Omental fat pad (tissue), 4 donors: Measurements from ENCODE around the gene KRT23. TPM values are rescaled to one million over a fixed set of nuclear protein-coding genes. Genes with fewer than 3 reads are reported as not detected.
"Not testable (repeated sequence)": the region's sequence is repeated elsewhere in the genome, so short reads cannot be mapped to it uniquely, and the experiment has no call there.

Source experiments
- ATAC-seq: fragments of 150-250 bp; one replicate; pipeline ENCODE4 v1.9.1; 2016; ENCODE audit warnings: mild to moderate bottlenecking, moderate library complexity; ENCODE audit not compliant: low FRiP score
- DNase-seq: peaks from one replicate; pipeline ENCODE4 v3.0.0-alpha.2; 2019; ENCODE audit warnings: low spot score
- total RNA-seq, 4 donors: library from RNA; depleted of rRNA; stranded (reverse); fragments of >200 nt; gene quantifications; one replicate each; pipeline ENCODE4 v1.1.0, GENCODE V29; 2016
- TF ChIP-seq, protein P1 (sequence below), 3 donors: fragments of 450-650 bp; IDR thresholded peaks; one replicate each; pipeline ENCODE4 v1.5.1; 2016 to 2017; ENCODE audit warnings: antibody characterized with exemption in 3 of 3, mild to moderate bottlenecking in 3 of 3, moderate library complexity in 2 of 3

KRT23 gene
- total RNA-seq, 4 donors from 2014 or later: 4.3 TPM; not detected in 3

DNA sequence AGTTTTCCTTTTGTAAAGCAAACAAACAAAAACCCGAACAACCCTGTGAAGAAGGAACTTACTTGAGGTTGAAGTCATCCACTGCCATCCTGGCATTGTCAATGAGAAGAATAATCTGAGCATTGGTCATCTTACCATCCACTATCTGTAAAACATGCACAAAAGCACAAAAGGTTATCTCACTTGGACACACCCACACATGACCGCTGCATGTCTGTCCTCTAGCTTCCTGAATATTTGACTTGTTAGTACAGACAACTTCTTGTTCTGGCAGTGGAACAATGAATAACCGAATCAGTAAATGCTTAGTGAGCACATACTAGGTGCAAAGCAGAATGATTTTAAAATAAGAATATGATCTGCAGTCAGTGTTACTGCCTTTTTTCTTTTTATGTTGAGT, 6.1 kb downstream of the KRT23 start:
- ATAC-seq: no peak
- no peak for DNase-seq
- TF ChIP-seq, protein P1, sequence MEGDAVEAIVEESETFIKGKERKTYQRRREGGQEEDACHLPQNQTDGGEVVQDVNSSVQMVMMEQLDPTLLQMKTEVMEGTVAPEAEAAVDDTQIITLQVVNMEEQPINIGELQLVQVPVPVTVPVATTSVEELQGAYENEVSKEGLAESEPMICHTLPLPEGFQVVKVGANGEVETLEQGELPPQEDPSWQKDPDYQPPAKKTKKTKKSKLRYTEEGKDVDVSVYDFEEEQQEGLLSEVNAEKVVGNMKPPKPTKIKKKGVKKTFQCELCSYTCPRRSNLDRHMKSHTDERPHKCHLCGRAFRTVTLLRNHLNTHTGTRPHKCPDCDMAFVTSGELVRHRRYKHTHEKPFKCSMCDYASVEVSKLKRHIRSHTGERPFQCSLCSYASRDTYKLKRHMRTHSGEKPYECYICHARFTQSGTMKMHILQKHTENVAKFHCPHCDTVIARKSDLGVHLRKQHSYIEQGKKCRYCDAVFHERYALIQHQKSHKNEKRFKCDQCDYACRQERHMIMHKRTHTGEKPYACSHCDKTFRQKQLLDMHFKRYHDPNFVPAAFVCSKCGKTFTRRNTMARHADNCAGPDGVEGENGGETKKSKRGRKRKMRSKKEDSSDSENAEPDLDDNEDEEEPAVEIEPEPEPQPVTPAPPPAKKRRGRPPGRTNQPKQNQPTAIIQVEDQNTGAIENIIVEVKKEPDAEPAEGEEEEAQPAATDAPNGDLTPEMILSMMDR (IDR thresholded peaks at IDR 0.05): no peak

DNA sequence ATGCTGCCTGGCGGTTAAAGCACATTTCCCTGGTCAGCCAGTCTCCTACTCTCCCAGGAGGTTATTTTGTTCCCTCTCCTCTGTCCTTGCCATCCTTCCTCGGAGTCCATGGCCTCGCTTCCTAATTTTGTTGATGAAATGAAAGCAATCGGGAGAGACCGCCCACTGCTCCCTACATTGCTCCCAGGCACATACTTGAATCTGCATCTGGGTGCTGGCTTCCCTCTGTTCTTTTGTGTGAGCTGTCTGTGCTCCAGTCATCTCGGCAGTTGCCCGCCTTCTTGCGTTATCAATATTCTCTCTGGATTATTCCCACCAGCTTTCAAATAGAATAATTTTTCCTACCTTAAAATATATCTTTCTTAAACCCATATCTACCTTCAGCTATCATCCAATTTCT, 11.1 kb downstream of the KRT23 start:
- TF ChIP-seq, protein P1 (IDR thresholded peaks at IDR 0.05): no peak

DNA sequence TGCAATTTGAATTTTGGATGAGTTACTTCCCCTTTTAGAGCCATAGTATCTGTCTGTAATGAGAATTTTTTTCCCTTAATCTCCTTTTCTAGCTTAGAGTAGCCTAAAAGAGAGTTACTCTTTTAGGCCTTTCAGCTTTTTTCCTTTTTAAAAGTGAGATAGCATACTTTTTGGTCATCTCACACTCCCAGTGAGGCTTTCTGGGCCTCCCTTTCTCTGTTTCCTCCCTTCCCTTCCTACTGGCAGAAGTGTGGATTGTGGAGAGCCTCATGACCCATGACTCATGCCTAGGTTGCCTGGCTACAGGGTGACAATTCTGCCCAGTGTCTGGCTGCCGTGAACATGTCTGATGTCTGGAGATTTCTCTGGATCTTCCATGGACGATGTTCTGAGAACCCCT, 15.2 kb downstream of the KRT23 start:
- ATAC-seq: no peak
- no peak for DNase-seq
- TF ChIP-seq, protein P1 (IDR thresholded peaks at IDR 0.05): no peak

More for the DNA sequence above, 11.1 kb downstream of the KRT23 start:
- no peak for DNase-seq
- no peak for ATAC-seq

DNA sequence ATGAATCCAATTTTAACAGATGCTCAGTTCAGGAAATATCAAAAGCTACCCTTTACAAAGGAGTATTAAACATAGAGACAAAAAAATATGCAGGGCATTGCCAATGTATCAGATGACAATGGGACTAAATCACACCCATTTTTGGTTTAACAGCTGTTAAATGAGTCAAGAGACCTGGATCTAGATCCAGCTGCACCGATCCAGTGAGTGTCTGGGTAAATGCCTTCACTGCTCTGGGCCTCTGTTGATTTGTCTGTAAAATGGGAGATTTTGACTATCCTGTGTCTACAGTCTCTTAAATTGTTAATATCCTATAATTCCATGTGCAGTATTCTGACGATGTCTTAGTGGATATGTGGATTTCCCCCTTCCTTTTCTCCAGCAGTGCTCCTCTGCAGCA, 16.4 kb downstream of the KRT23 start:
- ATAC-seq (no peak), DNase-seq (no peak)
- TF ChIP-seq, protein P1 (IDR thresholded peaks at IDR 0.05): no peak

GRCh38 chr17:40917116-40917515, 20.3 kb downstream of the KRT23 start:
- not testable (repeated sequence) for DNase-seq, ATAC-seq

GRCh38 chr17:40916366-40916765, 21.1 kb downstream of the KRT23 start:
- DNase-seq (no peak), ATAC-seq (no peak)
- TF ChIP-seq, protein P1 (IDR thresholded peaks at IDR 0.05): no peak

- no peak for ATAC-seq
- TF ChIP-seq, protein P1 (IDR thresholded peaks at IDR 0.05): no peak
- DNase-seq: no peak
Observed at GRCh38 chr17:40915721-40916256, 21.7 kb downstream of the KRT23 start.
